Measurements from ENCODE around the gene UBALD2. TPM values are rescaled to one million over a fixed set of nuclear protein-coding genes. Genes with fewer than 3 reads are reported as not detected.

UBALD2 gene
- total RNA-seq, 1 donor from 2014 or later = 18.4 TPM

DNA sequence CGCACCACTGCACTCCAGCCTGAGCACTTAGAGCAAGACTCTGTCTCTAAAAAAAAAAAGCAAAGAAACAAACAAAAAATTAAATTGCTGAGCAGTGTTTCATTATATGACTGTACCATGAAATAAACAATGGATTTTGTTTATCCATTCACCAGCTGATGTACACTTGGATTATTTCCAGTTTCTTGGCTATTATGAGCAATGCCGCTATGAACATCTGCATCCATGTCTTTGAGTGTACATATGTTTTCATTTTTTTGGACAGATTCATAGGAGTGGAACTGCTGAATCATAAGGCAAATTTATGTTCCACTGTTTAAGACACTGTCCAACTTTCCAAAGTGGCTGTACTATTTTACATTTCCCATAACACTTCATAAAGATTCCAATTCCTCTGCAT is 32.8 kb upstream of the UBALD2 start:
- TF ChIP-seq POLR2AphosphoS5 (IDR thresholded peaks at IDR 0.05; ENCODE audit: insufficient read depth in 1 of 2, low read depth in 1 of 2) (no peak), POLR2A (IDR thresholded peaks at IDR 0.05) (no peak)
- intact Hi-C loops (cut with DNase I) = no loop called here
- Histone ChIP-seq H3K27ac (no peak overlapping the region), H3K4me3 (no peak overlapping the region), H3K9me3 (no peaks in the 10 kb centered on the region), H3K36me3 (no peaks in the 10 kb centered on the region), H3K27me3 (no peaks in the 10 kb centered on the region), H3K4me1 (no peaks in the 10 kb centered on the region)
- DNase-seq (ENCODE audit: extremely low spot score in 2 of 2) = no peak

DNA sequence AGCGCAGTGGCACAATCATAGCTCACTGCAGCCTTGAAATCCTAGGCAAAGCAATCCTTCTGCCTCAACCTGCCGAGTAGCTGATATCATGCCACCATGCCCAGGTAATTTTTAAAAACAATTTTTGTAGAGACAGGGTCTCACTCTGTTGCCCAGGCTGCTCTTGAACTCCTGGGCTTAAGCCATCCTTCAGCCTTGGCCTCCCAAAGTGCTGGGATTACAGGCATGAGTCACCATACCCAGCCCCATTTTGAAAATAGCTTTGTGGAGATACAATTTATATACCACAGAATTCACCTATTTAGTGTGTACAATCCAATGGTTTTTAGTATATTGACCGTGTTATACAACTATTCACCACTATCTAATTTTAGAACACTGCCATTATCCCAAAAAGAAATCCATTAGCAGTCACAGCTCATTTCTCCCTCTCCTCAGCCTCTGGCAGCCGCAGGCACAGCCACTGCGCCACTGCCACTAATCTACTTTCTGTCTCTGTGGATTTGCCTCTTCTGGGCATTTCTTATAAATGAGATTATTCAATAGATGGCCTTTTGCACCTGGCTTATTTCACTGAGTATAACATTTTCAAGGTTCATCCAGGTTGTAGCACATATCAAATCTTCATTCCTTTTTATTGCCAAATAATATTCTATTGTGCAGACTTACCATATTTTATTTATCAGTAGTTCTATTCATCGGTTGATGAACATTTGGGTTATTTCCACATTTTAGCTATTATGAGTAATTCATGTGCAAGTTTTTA is 31.4 kb upstream of the UBALD2 start:
- TF ChIP-seq POLR2AphosphoS5 (IDR thresholded peaks at IDR 0.05; ENCODE audit: insufficient read depth in 1 of 2, low read depth in 1 of 2) = no peak
- no peak for TF ChIP-seq POLR2A (IDR thresholded peaks at IDR 0.05)
- TF ChIP-seq, protein P1, sequence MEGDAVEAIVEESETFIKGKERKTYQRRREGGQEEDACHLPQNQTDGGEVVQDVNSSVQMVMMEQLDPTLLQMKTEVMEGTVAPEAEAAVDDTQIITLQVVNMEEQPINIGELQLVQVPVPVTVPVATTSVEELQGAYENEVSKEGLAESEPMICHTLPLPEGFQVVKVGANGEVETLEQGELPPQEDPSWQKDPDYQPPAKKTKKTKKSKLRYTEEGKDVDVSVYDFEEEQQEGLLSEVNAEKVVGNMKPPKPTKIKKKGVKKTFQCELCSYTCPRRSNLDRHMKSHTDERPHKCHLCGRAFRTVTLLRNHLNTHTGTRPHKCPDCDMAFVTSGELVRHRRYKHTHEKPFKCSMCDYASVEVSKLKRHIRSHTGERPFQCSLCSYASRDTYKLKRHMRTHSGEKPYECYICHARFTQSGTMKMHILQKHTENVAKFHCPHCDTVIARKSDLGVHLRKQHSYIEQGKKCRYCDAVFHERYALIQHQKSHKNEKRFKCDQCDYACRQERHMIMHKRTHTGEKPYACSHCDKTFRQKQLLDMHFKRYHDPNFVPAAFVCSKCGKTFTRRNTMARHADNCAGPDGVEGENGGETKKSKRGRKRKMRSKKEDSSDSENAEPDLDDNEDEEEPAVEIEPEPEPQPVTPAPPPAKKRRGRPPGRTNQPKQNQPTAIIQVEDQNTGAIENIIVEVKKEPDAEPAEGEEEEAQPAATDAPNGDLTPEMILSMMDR (IDR thresholded peaks at IDR 0.05) = no peak
- Histone ChIP-seq H3K9me3 (no peaks in the 10 kb centered on the region), H3K27ac (no peak overlapping the region), H3K4me3 (no peak overlapping the region), H3K4me1 (no peaks in the 10 kb centered on the region), H3K36me3 (no peaks in the 10 kb centered on the region), H3K27me3 (no peaks in the 10 kb centered on the region)
- intact Hi-C loops (cut with DNase I) = no loop called here
- no peak for DNase-seq (ENCODE audit: extremely low spot score in 2 of 2)

DNA sequence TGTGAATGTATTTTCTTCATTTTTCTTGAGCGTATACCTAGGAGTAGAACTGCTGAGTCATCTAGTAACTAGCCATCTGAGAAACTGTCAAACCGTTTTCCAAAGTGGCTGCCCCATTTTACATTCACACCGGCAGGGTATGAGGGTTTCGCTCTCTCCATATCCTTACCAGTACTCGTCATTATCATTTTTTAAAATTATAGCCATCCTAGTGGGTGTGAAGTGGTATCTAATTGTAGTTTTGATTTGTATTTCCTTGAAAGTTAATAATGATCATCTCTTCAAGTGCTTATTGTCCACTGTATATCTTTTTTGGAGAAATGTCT is 30.8 kb upstream of the UBALD2 start:
- intact Hi-C loops (cut with DNase I) = no loop called here
- no peaks in the 10 kb centered on the region for H3K36me3 ChIP-seq
- no peaks in the 10 kb centered on the region for H3K27me3 ChIP-seq
- no peaks in the 10 kb centered on the region for H3K9me3 ChIP-seq
- TF ChIP-seq, protein P1 (IDR thresholded peaks at IDR 0.05) = no peak
- TF ChIP-seq POLR2AphosphoS5 (IDR thresholded peaks at IDR 0.05; ENCODE audit: insufficient read depth in 1 of 2, low read depth in 1 of 2) (no peak), POLR2A (IDR thresholded peaks at IDR 0.05) (no peak)
- H3K27ac ChIP-seq = no peak overlapping the region
- H3K4me3 ChIP-seq = no peak overlapping the region
- no peak for DNase-seq (ENCODE audit: extremely low spot score in 2 of 2)
- peaks cover 3% of the 10 kb centered on the region for H3K4me1 ChIP-seq

DNA sequence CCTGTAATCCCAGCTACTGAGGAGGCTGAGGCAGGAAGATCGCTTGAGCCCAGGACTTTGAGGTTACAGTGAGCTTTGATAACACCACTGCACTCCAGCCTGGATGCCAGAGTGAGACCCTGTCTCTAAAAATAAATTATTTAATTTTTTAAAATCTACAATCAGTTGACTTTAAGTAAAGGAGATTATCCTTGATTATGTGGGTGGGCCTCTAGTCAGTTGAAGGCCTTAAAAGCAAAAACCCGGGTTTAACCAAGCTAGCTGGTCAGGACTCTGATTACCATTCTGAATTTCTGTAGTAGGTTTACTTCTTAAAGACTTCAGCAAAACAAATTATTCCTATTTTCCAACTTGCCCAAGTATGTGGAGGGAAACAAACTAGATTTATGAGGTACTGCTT is 29.3 kb upstream of the UBALD2 start:
- Histone ChIP-seq H3K4me3 (no peak overlapping the region), H3K4me1 (peaks cover 13% of the 10 kb centered on the region), H3K27ac (no peak overlapping the region), H3K36me3 (no peaks in the 10 kb centered on the region), H3K27me3 (no peaks in the 10 kb centered on the region), H3K9me3 (no peaks in the 10 kb centered on the region)
- TF ChIP-seq, protein P1 (IDR thresholded peaks at IDR 0.05) = no peak
- TF ChIP-seq POLR2AphosphoS5 (IDR thresholded peaks at IDR 0.05; ENCODE audit: insufficient read depth in 1 of 2, low read depth in 1 of 2) (no peak), POLR2A (IDR thresholded peaks at IDR 0.05) (no peak)
- intact Hi-C loops (cut with DNase I) = no loop called here
- no peak for DNase-seq (ENCODE audit: extremely low spot score in 2 of 2)

DNA sequence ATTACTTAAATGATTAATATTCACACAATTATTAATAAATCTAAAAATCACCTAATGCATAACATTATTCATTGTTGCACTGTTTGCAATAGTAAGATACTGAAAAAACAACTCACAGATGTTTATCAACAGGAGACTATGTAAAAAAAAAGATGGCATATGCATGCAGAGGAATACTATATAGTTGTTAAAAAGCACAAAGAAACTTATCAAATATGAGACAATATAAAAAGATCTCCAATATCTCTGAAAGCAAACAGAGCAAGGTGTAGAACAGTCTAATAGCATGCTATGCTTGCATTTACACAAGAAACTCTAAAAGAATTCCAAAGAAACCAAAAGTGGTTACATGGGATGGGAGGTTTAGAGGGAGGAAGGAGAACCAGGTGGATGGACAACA is 28.5 kb upstream of the UBALD2 start:
- Histone ChIP-seq H3K27me3 (no peaks in the 10 kb centered on the region), H3K9me3 (no peaks in the 10 kb centered on the region), H3K27ac (no peak overlapping the region), H3K4me3 (no peak overlapping the region), H3K36me3 (no peaks in the 10 kb centered on the region), H3K4me1 (peaks cover 16% of the 10 kb centered on the region)
- TF ChIP-seq, protein P1 (IDR thresholded peaks at IDR 0.05) = no peak
- TF ChIP-seq POLR2AphosphoS5 (IDR thresholded peaks at IDR 0.05; ENCODE audit: insufficient read depth in 1 of 2, low read depth in 1 of 2) = no peak
- TF ChIP-seq POLR2A (IDR thresholded peaks at IDR 0.05) = no peak
- intact Hi-C loops (cut with DNase I) = no loop called here
- no peak for DNase-seq (ENCODE audit: extremely low spot score in 2 of 2)

Measured in vagina (tissue), 2 donors.